Activated CD4-positive, alpha-beta T cell treated with anti-CD3 and anti-CD28 coated beads, Interleukin-2, amount 50 U/mL, for 24 hours (primary cell): ENCODE data around the gene SYTL2.

Experiments
- DNase-seq, 2 donors: peaks; one replicate each; pipeline ENCODE4 v3.0.0-alpha.2; 2020; ENCODE audit warnings: low read depth in 1 of 2, low spot score in 1 of 2

SYTL2 gene

GRCh38 chr11:85740481-85741400 lies 70.2 kb downstream of the SYTL2 start:
- no peak for DNase-seq

DNA sequence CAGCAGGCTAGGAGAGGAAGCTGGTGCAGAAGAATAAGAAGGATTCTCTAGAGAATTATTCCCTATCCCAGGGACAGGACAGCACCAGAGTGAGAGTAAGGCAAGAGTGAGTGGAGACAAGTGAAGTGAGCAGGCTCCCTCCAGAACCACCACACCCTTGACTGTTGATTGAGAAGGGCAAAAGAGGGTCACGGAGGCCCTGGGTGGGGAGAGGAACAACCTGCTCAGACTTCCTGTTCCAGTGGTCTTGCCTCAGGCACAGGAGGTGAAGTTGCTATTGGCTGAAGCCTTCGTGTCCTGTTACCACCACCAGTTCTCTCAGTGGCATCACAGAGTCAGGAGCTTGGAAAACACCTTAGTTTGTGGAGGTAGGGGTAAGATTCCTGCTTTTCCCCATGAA lies 73.2 kb downstream of the SYTL2 start:
- DNase-seq = no peak

- no peak for DNase-seq
Observed at GRCh38 chr11:85735876-85736460, 75.0 kb downstream of the SYTL2 start.

- DNase-seq = no peak
Observed at GRCh38 chr11:85732965-85733364, 78.0 kb downstream of the SYTL2 start.

- no peak for DNase-seq
Observed at GRCh38 chr11:85726381-85726780, 84.6 kb downstream of the SYTL2 start.

DNA sequence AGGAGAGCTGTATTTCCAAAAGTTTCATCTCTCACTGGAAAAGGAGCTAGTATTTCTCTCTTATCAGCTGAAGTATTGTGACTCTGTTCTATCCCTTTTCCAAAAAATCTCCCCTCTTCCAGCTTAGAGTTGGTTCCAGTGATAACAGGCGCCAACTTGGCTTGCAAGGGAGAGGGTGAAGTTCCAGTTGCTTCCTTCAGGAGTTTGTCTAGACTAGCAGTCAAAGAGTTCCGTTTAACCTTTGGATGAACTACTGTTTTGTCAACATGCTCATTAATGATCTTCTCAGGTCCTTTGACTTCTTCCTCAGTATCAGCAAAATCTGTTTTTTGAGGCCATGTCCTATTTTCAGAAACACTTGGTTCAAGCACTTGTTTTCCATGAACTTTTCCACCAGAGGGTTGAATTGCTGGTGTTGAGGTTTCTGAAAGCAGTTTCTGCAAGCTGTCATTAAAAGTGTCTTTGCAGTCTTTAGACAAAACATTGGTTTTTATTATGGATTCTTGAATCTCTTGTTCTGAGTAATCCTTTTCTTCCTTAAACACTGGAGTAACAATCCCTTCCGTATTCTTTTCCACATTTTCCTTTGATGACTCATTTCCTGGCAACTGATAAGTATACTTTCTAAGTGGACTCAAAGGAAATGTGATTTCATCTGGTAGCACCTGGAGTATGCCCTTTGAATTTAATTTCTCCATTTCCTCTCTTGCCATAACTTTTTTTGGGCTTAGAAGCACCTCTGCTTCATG lies 85.3 kb downstream of the SYTL2 start:
- DNase-seq = no peak

DNA sequence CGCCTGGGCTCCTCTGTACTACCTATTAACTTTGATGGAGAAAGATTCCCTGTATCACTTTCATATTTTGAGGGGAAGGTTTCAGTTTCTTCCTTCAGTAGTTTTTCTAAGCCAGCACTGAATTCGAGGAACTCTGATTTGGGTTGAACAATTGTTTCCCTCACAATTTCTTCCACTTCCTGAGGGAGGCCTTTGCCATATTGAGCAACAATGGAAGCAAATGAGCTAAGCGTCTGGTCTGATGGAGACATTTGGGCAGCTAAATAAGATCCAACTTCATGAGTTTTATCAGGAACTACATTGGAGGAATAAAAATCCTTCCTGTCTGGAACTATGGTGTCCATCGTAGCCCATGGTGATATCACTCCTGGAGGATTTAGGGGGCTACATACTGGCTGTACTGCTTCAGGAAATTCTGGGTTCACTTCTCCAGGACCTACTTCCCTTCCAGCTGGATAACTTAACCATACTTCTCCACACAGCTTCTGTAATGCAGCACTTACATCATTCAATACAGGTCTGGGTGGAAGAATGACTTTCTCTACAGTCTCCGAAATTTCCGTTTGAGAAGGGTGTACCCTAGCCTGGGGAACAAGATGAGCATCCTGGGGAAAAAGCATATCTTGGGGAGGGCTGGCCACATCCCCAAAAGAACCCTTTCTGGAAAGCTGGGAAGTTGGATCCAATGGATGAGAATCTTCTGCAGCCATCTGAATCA lies 86.0 kb downstream of the SYTL2 start:
- no peak for DNase-seq

DNA sequence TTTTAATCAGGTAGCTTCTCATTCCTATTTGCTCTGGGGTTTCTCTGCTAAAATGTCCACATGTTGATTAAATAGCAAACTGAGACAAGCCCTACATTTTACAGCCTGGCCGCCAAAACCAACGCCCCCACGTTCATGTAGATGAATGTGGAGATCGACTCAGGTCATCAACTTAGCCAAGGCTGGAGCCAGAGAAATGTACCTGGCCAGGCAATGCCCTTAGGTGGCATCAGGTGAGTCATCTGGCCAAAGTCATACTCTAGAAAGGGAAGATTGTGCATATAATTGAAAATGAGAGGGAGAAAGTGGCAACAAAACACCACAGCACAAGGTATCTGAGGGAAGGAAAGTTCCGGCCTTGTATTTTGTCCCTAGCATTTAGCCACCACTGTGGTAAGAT lies 87.9 kb downstream of the SYTL2 start:
- DNase-seq = no peak

DNA sequence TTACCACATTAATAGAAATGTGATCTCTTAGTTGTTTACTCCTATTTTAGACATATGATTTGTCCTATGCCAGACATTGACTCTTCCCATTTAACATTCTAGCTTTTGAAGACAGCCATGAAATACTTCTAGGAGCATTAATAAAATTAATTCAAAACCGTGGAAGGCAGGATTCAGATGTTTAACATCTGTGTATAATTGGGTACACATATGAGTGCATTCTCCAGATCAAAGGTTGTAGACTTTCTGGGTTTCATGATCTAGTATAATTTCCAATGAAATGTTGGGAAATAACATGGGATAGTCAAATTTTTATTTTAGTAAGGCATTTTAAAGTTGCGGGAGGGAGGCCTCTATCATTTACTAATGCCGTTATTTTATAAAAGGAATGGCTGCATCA lies 89.8 kb downstream of the SYTL2 start:
- DNase-seq = no peak

DNA sequence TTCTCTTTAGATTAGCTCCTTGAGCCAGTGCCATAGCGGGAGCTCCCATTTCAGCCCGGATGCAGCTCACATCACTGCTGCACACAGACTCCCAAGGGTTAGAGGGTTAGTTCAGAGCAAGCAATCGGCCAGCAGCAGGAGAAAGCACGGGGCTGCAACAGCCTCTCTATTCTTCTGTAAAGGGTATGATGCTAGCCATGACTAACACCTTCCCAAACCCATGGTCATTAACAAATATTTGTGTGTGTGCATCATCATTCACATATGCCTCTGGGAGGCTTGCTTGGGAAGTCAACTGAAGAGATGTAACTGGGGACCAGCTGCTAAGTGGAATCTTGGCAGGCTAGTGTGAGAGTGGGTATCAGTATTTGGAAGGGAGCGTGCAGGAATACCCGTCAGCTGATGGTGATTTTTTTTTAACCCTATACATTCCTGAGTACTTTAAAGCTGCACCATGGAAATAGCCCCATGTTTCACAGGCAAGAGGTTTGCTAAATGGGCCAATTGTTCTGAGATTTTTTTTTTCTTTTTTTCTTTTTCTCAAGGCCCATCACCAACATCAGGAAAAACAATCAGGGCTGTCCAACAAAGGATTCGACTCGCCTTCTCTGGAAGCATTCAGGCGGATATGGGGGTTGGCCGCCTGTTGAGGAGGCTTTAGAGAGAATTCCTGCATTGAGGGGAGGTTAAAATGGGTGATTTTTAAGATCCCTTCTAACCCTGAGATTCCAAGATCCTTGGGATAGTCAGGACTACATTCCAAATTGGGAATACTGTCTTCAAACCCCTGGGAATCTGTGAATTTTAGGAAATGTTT lies 91.7 kb downstream of the SYTL2 start:
- no peak for DNase-seq

DNA sequence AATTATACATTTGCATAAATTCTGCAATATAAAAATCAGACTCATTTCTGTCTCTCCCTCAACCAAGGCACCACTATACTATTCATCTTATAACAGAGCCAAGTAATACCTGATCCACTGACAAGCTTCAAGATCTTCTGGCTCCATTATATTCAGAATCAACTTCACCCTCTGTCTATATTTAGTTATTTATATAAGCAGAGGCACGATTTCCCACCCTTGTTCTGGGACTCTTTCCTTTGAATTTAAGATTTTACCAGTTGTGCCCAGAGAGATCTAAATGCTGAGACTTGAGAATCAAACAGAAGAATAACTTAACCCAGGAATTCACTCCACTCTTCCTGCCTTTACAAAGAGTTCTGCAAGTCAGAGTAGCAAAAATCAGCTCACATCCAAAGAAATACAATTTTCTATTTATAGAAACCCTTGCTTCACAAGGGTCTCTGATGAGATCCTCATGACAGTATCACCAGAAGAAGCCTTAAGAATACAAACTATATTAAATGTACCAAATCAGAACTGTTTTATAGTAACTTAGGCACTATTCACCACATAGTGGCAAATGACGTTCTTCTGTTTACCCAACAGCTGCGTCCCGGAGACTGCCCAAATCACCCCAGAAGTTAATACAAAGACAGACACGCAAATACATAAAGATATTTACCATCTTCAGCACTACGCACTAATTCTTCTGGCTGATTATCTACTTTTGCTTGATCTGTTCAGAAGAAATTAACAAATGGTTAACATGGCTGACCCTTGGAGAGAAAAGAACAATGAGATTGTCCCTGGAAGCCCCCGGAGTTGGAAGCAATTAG lies 92.6 kb downstream of the SYTL2 start:
- DNase-seq = no peak

- DNase-seq = no peak
Observed at GRCh38 chr11:85717429-85717828, 93.5 kb downstream of the SYTL2 start.

- DNase-seq = no peak
Observed at GRCh38 chr11:85712953-85713352, 98.0 kb downstream of the SYTL2 start.

GRCh38 chr11:85710917-85711316 lies 100.0 kb downstream of the SYTL2 start:
- no peak for DNase-seq

DNA sequence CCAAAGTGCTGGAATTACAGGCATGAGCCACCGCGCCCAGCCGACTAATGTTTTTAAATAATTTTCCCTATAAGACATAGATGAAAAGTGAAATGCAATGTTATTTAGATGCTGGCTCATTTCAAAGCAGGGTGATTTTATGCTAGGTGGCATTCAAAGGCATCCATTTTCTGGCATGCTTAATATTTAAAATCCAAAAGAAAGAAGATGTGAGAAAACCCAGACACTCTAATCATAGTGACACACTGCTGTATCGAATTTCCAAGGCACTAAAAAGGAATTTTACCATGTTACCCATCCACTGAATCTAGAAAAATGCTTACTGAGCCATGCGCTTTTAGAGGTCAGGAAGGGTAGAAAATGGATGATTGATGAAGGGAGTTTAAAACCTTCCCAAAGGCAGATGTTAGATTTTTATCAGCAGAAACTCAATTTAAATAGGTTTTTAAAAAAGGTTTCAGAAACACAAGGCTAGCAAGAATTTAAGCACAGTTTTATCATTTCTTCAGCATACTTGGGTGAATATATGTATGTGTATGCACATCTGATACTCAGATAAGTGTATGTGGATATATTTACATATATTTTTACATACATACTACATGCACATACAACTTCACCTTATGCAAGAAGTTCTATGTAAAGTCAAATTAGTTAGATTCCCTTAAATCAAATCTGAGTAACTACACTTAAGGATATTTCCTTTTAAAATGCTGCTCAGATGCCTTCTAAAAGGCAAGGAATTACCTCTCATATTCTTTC lies 100.8 kb downstream of the SYTL2 start:
- DNase-seq = no peak

GRCh38 chr11:85705800-85706199 lies 105.1 kb downstream of the SYTL2 start:
- no peak for DNase-seq

- DNase-seq = no peak
Observed at GRCh38 chr11:85704967-85705366, 106.0 kb downstream of the SYTL2 start.

GRCh38 chr11:85699957-85700741 lies 110.8 kb downstream of the SYTL2 start:
- DNase-seq = no peak
